OCI-LY7 (cell line): ENCODE data around the gene PGRMC1.

Experiments
- CTCF ChIP-seq: fragments of 200-600 bp; sonication (generic); conservative IDR thresholded peaks from 2 replicates; pipeline ENCODE4 v1.5.1; 2014; ENCODE audit warnings: mild to moderate bottlenecking, antibody characterized with exemption, low read length, moderate library complexity, mixed read lengths
- EZH2phosphoT487 ChIP-seq: fragments of 200-600 bp; sonication (generic); IDR thresholded peaks from 2 replicates; pipeline ENCODE4 v1.6.1; 2018; ENCODE audit warnings: low read depth, borderline replicate concordance, mild to moderate bottlenecking, mixed run types, antibody characterized with exemption, low read length, moderate library complexity, mixed read lengths

GRCh38 chrX:119190091-119190681 lies 45.9 kb upstream of the PGRMC1 start:
- no peak for TF ChIP-seq EZH2phosphoT487
- no peak for TF ChIP-seq CTCF
